Ascending aorta (tissue), 2 donors: ENCODE measurements around the gene ZDHHC22. TPM values are rescaled to one million over a fixed set of nuclear protein-coding genes. Genes with fewer than 3 reads are reported as not detected.

Source experiments
- DNase-seq, 2 donors: peaks; one replicate each; pipeline ENCODE4 v3.0.0-alpha.2; 2019; ENCODE audit warnings: low spot score in 2 of 2
- H3K27ac ChIP-seq, 2 donors: fragments of 200-600 bp; sonication (generic); one replicate each; pipeline ENCODE4 v1.5.1; 2016 to 2017; ENCODE audit warnings: mild to moderate bottlenecking in 1 of 2
- H3K27me3 ChIP-seq: fragments of 200-600 bp; sonication (generic); one replicate; pipeline ENCODE4 v1.5.1; 2017
- H3K36me3 ChIP-seq, 2 donors: fragments of 200-600 bp; sonication (generic); one replicate each; pipeline ENCODE4 v1.5.1; 2016
- H3K4me1 ChIP-seq, 2 donors: fragments of 200-600 bp; sonication (generic); one replicate each; pipeline ENCODE4 v1.5.1; 2016 to 2017; ENCODE audit warnings: mild to moderate bottlenecking in 1 of 2
- H3K4me3 ChIP-seq, 2 donors: fragments of 200-600 bp; sonication (generic); one replicate each; pipeline ENCODE4 v1.5.1; 2016 to 2017; ENCODE audit warnings: mild to moderate bottlenecking in 1 of 2
- H3K9me3 ChIP-seq, 2 donors: fragments of 200-600 bp; sonication (generic); one replicate each; pipeline ENCODE4 v1.5.1; 2016
- intact Hi-C: fragments of 100-400 bp; cut with DNase I; formaldehyde crosslinking; loops from one replicate; pipeline ENCODE4 v1.15.1; 2023
- total RNA-seq: library from RNA; depleted of rRNA; stranded (reverse); fragments of >200 nt; gene quantifications from one replicate; pipeline ENCODE4 v1.1.0, GENCODE V29; 2016
- TF ChIP-seq, protein P1 (sequence below), 3 experiments: fragments of 200-600 bp in 2 of 3; fragments of 450-650 bp in 1 of 3; sonication (generic) in 2 of 3; IDR thresholded peaks; one replicate each; pipeline ENCODE4 v1.5.1; 2016 to 2019; ENCODE audit warnings: antibody characterized with exemption in 3 of 3, mild to moderate bottlenecking in 1 of 3, moderate library complexity in 1 of 3

The ZDHHC22 gene
- total RNA-seq, 1 donor from 2014 or later, result not detected

DNA sequence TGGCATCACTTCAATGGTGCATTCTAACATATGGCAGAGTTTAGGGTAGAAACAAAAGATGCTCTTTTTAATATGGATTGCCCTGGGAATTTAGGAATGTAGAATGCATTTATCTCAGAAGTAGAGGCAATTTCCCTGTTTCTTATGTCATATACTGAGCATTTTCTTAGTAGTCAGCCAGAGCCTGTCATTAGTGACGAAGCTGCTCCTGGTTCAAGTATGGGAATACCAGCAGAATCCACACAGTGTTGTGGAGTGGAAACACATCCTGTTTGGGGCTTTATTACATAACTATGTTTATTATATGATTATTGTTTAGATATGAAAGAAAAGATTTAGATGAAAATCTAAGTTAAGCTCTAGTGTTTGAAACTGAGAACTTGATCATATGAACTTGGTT is 31.3 kb downstream of the ZDHHC22 start:
- intact Hi-C loops, result no loop called here
- TF ChIP-seq, protein P1, sequence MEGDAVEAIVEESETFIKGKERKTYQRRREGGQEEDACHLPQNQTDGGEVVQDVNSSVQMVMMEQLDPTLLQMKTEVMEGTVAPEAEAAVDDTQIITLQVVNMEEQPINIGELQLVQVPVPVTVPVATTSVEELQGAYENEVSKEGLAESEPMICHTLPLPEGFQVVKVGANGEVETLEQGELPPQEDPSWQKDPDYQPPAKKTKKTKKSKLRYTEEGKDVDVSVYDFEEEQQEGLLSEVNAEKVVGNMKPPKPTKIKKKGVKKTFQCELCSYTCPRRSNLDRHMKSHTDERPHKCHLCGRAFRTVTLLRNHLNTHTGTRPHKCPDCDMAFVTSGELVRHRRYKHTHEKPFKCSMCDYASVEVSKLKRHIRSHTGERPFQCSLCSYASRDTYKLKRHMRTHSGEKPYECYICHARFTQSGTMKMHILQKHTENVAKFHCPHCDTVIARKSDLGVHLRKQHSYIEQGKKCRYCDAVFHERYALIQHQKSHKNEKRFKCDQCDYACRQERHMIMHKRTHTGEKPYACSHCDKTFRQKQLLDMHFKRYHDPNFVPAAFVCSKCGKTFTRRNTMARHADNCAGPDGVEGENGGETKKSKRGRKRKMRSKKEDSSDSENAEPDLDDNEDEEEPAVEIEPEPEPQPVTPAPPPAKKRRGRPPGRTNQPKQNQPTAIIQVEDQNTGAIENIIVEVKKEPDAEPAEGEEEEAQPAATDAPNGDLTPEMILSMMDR (IDR thresholded peaks at IDR 0.05), result no peak
- peaks cover 10 to 26% of the 10 kb centered on the region in 2 donors for H3K4me1 ChIP-seq
- no peaks in the 10 kb centered on the region for H3K27me3 ChIP-seq
- no peak overlapping the region for H3K4me3 ChIP-seq
- H3K9me3 ChIP-seq, result no peaks in the 10 kb centered on the region
- no peak for DNase-seq
- H3K27ac ChIP-seq, result peak overlapping the region; percentile 81
- H3K36me3 ChIP-seq, result peaks cover 46 to 52% of the 10 kb centered on the region in 2 donors

DNA sequence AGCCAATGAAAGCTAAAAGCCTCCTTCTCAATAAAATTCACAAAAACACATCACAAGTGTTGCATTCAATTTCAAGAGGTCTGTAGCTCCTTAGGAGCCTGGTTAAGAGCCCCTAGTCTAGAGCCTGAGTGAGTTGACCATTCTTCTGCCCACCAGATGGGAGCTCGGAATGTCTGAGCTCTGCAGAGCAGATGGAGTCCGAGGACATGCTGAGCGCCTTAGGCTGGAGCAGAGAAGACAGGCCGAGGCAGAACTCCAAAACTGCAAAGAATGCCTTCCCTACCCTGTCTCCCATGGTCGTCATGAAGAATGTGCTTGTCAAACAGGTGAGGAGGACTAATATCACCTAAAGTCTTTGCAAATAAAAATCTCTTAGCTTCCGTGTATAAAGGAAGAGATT is 31.9 kb downstream of the ZDHHC22 start:
- Histone ChIP-seq H3K4me1 (peaks cover 13 to 33% of the 10 kb centered on the region in 2 donors), H3K36me3 (peaks cover 40 to 46% of the 10 kb centered on the region in 2 donors), H3K27me3 (no peaks in the 10 kb centered on the region), H3K9me3 (no peaks in the 10 kb centered on the region), H3K27ac (peak overlapping the region in 1 of 2 donors; percentile 81), H3K4me3 (no peak overlapping the region)
- TF ChIP-seq, protein P1 (IDR thresholded peaks at IDR 0.05), result no peak
- DNase-seq, result no peak
- intact Hi-C loops, result no loop called here

DNA sequence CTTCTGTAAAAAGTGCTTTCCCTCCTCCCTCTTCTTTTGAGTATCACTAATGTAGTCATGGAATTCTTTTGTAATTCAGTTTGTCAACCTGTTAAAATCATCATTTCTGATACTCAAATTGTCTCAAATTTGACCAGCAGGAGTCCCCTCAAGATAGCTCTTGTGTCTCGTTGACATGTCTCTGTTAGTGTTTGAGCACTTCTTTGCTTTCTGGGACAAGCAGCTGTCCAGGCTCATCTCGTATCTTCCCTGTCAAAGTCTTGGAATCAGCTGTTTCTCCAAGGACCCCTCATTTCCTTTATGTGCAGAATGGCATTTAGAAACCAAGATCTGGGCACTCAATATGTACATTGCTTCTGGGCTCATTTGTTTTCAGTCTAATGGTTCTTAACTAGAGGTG is 32.8 kb downstream of the ZDHHC22 start:
- TF ChIP-seq, protein P1 (IDR thresholded peaks at IDR 0.05), result no peak
- H3K4me1 ChIP-seq, result peaks cover 17 to 42% of the 10 kb centered on the region in 2 donors
- intact Hi-C loops, result no loop called here
- no peak overlapping the region for H3K4me3 ChIP-seq
- DNase-seq, result no peak
- H3K9me3 ChIP-seq, result no peaks in the 10 kb centered on the region
- no peaks in the 10 kb centered on the region for H3K27me3 ChIP-seq
- H3K36me3 ChIP-seq, result peaks cover 31 to 37% of the 10 kb centered on the region in 2 donors
- H3K27ac ChIP-seq, result no peak overlapping the region

DNA sequence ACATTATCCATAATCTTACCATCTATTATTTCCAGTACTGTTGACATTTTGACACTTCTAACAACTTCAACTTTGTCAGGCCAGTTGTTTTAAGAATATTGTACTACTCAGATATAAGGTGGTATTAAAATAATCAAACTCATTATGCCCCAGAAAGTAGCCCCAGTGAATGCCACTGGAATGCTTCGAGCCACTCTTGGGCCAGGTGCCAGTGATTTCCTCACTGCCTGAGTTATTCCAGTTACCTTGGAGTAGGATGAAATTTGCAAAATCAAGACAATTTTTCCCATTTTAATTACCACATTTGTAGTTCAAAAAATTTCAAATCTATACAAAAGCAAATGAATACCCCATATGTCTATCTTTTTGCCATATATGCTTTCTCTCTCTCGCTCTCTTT is 34.4 kb downstream of the ZDHHC22 start:
- H3K27ac ChIP-seq, result peak overlapping the region in 1 of 2 donors; percentile 40
- H3K9me3 ChIP-seq, result no peaks in the 10 kb centered on the region

DNA sequence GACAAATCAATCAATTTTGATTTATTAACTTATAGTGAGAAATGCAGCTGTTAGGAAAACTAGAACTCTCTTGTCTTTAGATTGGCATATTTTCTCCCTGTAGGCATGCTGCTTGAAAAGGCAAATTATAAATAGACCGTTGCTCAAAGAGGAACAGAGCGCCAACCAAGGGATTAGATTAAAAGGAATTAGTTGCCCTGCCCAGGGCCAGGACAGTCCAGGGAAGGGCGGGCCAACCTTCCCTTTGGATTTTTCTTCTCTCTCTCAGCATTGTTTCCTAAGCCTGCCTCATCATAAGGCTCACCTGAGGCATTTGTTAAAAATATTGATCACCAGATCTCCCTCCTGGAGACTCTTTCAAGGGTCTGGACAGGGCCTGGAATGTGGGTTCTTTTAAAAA is 34.9 kb downstream of the ZDHHC22 start:
- Histone ChIP-seq H3K27ac (peak overlapping the region in 1 of 2 donors; percentile 40), H3K4me1 (peaks cover 24 to 62% of the 10 kb centered on the region in 2 donors), H3K27me3 (no peaks in the 10 kb centered on the region), H3K36me3 (peaks cover 24 to 28% of the 10 kb centered on the region in 2 donors), H3K9me3 (no peaks in the 10 kb centered on the region), H3K4me3 (no peak overlapping the region)
- no peak for DNase-seq
- intact Hi-C loops, result no loop called here
- TF ChIP-seq, protein P1 (IDR thresholded peaks at IDR 0.05), result no peak

More for the DNA sequence above, 34.4 kb downstream of the ZDHHC22 start:
- Histone ChIP-seq H3K36me3 (peaks cover 24 to 31% of the 10 kb centered on the region in 2 donors), H3K4me3 (no peak overlapping the region), H3K27me3 (no peaks in the 10 kb centered on the region), H3K4me1 (peaks cover 24 to 57% of the 10 kb centered on the region in 2 donors)
- DNase-seq, result no peak
- intact Hi-C loops, result no loop called here
- TF ChIP-seq, protein P1 (IDR thresholded peaks at IDR 0.05), result no peak
